UCSD-AML1 (cell line): ENCODE data around the gene SAMD9.
A peak's percentile ranks its signal among the peaks of the same experiment; 100 is the strongest.
"Not testable (repeated sequence)": the region's sequence is repeated elsewhere in the genome, so short reads cannot be mapped to it uniquely, and the experiment has no call there.

Experiments used
- DNase-seq: peaks from one replicate; lab custom pipeline; 2025; ENCODE audit not compliant: unreplicated experiment; lab: John Stamatoyannopoulos, UW

The SAMD9 gene

GRCh38 chr7:93117852-93118530 is at the start of gene SAMD9:
Gene SAMD9 (minus strand): TSS chr7:93117979. CDS start chr7:93106097, 11,882 bp downstream.
- DNase-seq: peak; percentile 6

GRCh38 chr7:93165447-93165846 is 47.7 kb upstream of the SAMD9 start:
- no peak for DNase-seq

GRCh38 chr7:93164766-93165165 is 47.0 kb upstream of the SAMD9 start:
- no peak for DNase-seq

GRCh38 chr7:93161181-93161762 is 43.5 kb upstream of the SAMD9 start:
- no peak for DNase-seq

GRCh38 chr7:93160410-93160809 is 42.6 kb upstream of the SAMD9 start:
- DNase-seq: no peak

GRCh38 chr7:93159490-93159889 is 41.7 kb upstream of the SAMD9 start:
- DNase-seq: no peak

- DNase-seq: no peak
Measured at GRCh38 chr7:93156884-93157283, 39.1 kb upstream of the SAMD9 start.

- DNase-seq: no peak
Measured at GRCh38 chr7:93150200-93150835, 32.5 kb upstream of the SAMD9 start.

GRCh38 chr7:93148727-93149126 is 30.9 kb upstream of the SAMD9 start:
- DNase-seq: no peak

- DNase-seq: no peak
Measured at GRCh38 chr7:93148144-93148543, 30.4 kb upstream of the SAMD9 start, which contains the start of gene SAMD9L. Gene SAMD9L (minus strand): TSS chr7:93148385. CDS start chr7:93135971, 12,414 bp downstream.

GRCh38 chr7:93147363-93147762 is 29.6 kb upstream of the SAMD9 start:
- peak; percentile 9 for DNase-seq

GRCh38 chr7:93146472-93147141 is 28.8 kb upstream of the SAMD9 start:
- peak; percentile 5 for DNase-seq

- DNase-seq: no peak
Measured at GRCh38 chr7:93146036-93146435, 28.3 kb upstream of the SAMD9 start.

- no peak for DNase-seq
Measured at GRCh38 chr7:93145354-93145753, 27.6 kb upstream of the SAMD9 start.

- no peak for DNase-seq
Measured at GRCh38 chr7:93142127-93142526, 24.3 kb upstream of the SAMD9 start.

GRCh38 chr7:93140582-93141191 is 22.9 kb upstream of the SAMD9 start:
- no peak for DNase-seq

GRCh38 chr7:93138576-93138975 is 20.8 kb upstream of the SAMD9 start:
- no peak for DNase-seq

GRCh38 chr7:93133005-93133404 is 15.2 kb upstream of the SAMD9 start:
- DNase-seq: no peak

- DNase-seq: no peak
Measured at GRCh38 chr7:93132216-93132615, 14.4 kb upstream of the SAMD9 start.

GRCh38 chr7:93126954-93127353 is 9.2 kb upstream of the SAMD9 start:
- not testable (repeated sequence) for DNase-seq

GRCh38 chr7:93123532-93123931 is 5.8 kb upstream of the SAMD9 start:
- not testable (repeated sequence) for DNase-seq
